OCI-LY7 (cell line): ENCODE data around the gene RNF123. TPM values are rescaled to one million over a fixed set of nuclear protein-coding genes. Genes with fewer than 3 reads are reported as not detected.

Experiments used
- BruUV-seq: library from RNA; stranded (reverse); fragments of 400-500 nt; replicated peaks from 2 replicates; lab custom pipeline; 2021; lab: Mats Ljungman, UMichigan
- CTCF ChIA-PET: fragments of 300-600 bp; sonication (Branson Sonifier 250); formaldehyde crosslinking; loops from one replicate; lab custom pipeline; 2022; ENCODE audit warnings: antibody characterized with exemption; ENCODE audit not compliant: unreplicated experiment; lab: Charles Lee
- POLR2A ChIA-PET: fragments of 300-600 bp; sonication (Branson Sonifier 250); formaldehyde crosslinking; loops from one replicate; lab custom pipeline; 2022; ENCODE audit warnings: antibody characterized with exemption; lab: Charles Lee
- DNase-seq: peaks from one replicate; pipeline ENCODE4 v3.0.0-alpha.2; 2015; ENCODE audit warnings: low spot score
- H2AFZ ChIP-seq: fragments of 200-600 bp; sonication (generic), shearing (Covaris generic); 2 replicates; pipeline ENCODE4 v1.6.1; 2014; ENCODE audit warnings: mild to moderate bottlenecking, antibody characterized with exemption, low read length, moderate library complexity
- H3K27ac ChIP-seq: fragments of 200-600 bp; sonication (generic); 2 replicates; pipeline ENCODE4 v1.5.1; 2014; ENCODE audit warnings: mixed run types, low read depth, mild to moderate bottlenecking, moderate library complexity, low read length, inconsistent platforms; ENCODE audit not compliant: poor library complexity, severe bottlenecking
- H3K36me3 ChIP-seq: fragments of 200-600 bp; sonication (generic); 2 replicates; pipeline ENCODE4 v1.6.1; 2014; ENCODE audit warnings: mild to moderate bottlenecking, antibody characterized with exemption, low read length, moderate library complexity, mixed read lengths; ENCODE audit not compliant: insufficient read depth
- H3K4me1 ChIP-seq: fragments of 200-600 bp; sonication (generic); 2 replicates; pipeline ENCODE4 v1.5.1; 2014; ENCODE audit warnings: mild to moderate bottlenecking, low read length; ENCODE audit not compliant: insufficient read depth, poor library complexity, severe bottlenecking
- H3K4me2 ChIP-seq: fragments of 200-600 bp; sonication (generic); 2 replicates; pipeline ENCODE4 v1.6.1; 2014; ENCODE audit warnings: mild to moderate bottlenecking, low read length
- H3K4me3 ChIP-seq: fragments of 200-600 bp; sonication (generic); 2 replicates; pipeline ENCODE4 v1.5.1; 2014; ENCODE audit warnings: mild to moderate bottlenecking, low read depth, low read length; ENCODE audit not compliant: poor library complexity, severe bottlenecking
- H3K79me2 ChIP-seq: fragments of 200-600 bp; sonication (generic); 2 replicates; pipeline ENCODE4 v1.6.1; 2016; ENCODE audit warnings: low read depth, mild to moderate bottlenecking, low read length, moderate library complexity, mixed read lengths; ENCODE audit not compliant: insufficient read depth
- H3K9me2 ChIP-seq: fragments of 200-600 bp; sonication (generic); 2 replicates; pipeline ENCODE4 v1.6.1; 2016; ENCODE audit warnings: mild to moderate bottlenecking, low read length, mixed read lengths; ENCODE audit not compliant: insufficient read depth
- H3K9me3 ChIP-seq: fragments of 200-600 bp; sonication (generic); 2 replicates; pipeline ENCODE4 v1.6.1; 2014; ENCODE audit warnings: mild to moderate bottlenecking, mixed run types, low read length, mixed read lengths
- H4K20me1 ChIP-seq: fragments of 200-600 bp; sonication (generic); 2 replicates; pipeline ENCODE4 v1.6.1; 2014; ENCODE audit warnings: mild to moderate bottlenecking, antibody characterized with exemption, low read length, moderate library complexity, mixed read lengths; ENCODE audit not compliant: insufficient read depth
- EZH2phosphoT487 ChIP-seq: fragments of 200-600 bp; sonication (generic); IDR thresholded peaks from 2 replicates; pipeline ENCODE4 v1.6.1; 2018; ENCODE audit warnings: low read depth, borderline replicate concordance, mild to moderate bottlenecking, mixed run types, antibody characterized with exemption, low read length, moderate library complexity, mixed read lengths
- intact Hi-C: fragments of 100-400 bp; cut with micrococcal nuclease; formaldehyde crosslinking; loops from one replicate; pipeline ENCODE4 v1.10.0; 2022; ENCODE audit not compliant: unreplicated experiment
- total RNA-seq, 2 experiments: library from RNA; depleted of rRNA in 1 of 2; stranded (reverse); fragments of >200 nt in 1 of 2; shearing (Covaris generic) in 1 of 2; gene quantifications; 2 replicates each; pipeline ENCODE4 v1.2.3, GENCODE V29; 2014 to 2022
- TF ChIP-seq, protein P1 (sequence below): fragments of 200-600 bp; sonication (generic); conservative IDR thresholded peaks from 2 replicates; pipeline ENCODE4 v1.5.1; 2014; ENCODE audit warnings: mild to moderate bottlenecking, antibody characterized with exemption, low read length, moderate library complexity, mixed read lengths

The RNF123 gene
- total RNA-seq, 2 experiments from 2014 or later, result 20.8 to 48.4 TPM

DNA sequence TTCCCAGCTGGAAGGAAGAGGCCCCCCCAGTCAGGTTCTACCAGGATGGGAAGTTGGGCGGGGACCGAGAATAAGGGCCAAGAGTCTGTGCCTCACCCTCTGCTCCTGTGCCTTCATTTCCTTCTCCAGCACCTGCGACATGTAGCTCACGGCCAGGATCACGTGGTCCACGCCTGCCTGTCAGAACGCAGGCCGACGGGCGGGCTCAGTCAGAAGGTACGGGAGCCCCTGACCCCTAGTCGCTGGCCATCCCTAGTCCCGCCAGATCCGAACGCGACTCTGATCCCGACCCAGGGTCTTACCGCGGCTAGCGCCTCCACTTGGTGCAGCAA lies 33.9 kb downstream of the RNF123 start:
- H3K36me3 ChIP-seq, result peaks cover 68% of the 10 kb centered on the region
- peak overlapping the region; percentile 72 for H3K27ac ChIP-seq
- H4K20me1 ChIP-seq, result no peaks in the 10 kb centered on the region
- no peaks in the 10 kb centered on the region for H3K9me2 ChIP-seq
- H3K4me1 ChIP-seq, result peaks cover 50% of the 10 kb centered on the region
- DNase-seq, result peak; percentile 77
- peaks cover 13% of the 10 kb centered on the region; the same call in 1 of the 2 replicates for H3K79me2 ChIP-seq
- TF ChIP-seq EZH2phosphoT487, result no peak
- TF ChIP-seq, protein P1, sequence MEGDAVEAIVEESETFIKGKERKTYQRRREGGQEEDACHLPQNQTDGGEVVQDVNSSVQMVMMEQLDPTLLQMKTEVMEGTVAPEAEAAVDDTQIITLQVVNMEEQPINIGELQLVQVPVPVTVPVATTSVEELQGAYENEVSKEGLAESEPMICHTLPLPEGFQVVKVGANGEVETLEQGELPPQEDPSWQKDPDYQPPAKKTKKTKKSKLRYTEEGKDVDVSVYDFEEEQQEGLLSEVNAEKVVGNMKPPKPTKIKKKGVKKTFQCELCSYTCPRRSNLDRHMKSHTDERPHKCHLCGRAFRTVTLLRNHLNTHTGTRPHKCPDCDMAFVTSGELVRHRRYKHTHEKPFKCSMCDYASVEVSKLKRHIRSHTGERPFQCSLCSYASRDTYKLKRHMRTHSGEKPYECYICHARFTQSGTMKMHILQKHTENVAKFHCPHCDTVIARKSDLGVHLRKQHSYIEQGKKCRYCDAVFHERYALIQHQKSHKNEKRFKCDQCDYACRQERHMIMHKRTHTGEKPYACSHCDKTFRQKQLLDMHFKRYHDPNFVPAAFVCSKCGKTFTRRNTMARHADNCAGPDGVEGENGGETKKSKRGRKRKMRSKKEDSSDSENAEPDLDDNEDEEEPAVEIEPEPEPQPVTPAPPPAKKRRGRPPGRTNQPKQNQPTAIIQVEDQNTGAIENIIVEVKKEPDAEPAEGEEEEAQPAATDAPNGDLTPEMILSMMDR, result no peak
- POLR2A ChIA-PET, result interaction anchor here (0.6 kb wide), 2 partner anchors 11 to 377 kb away, joined by 3 to 5 read pairs; no protein-coding TSS in a partner anchor
- CTCF ChIA-PET, result no interaction called here
- intact Hi-C loops, result no loop called here
- peak overlapping the region; percentile 93 for H3K4me3 ChIP-seq
- H3K9me3 ChIP-seq, result no peaks in the 10 kb centered on the region
- peak overlapping the region; percentile 81 for H3K4me2 ChIP-seq
- BruUV-seq, result no TSS peak
- peak overlapping the region; percentile 28; the same call in 1 of the 2 replicates for H2AFZ ChIP-seq

DNA sequence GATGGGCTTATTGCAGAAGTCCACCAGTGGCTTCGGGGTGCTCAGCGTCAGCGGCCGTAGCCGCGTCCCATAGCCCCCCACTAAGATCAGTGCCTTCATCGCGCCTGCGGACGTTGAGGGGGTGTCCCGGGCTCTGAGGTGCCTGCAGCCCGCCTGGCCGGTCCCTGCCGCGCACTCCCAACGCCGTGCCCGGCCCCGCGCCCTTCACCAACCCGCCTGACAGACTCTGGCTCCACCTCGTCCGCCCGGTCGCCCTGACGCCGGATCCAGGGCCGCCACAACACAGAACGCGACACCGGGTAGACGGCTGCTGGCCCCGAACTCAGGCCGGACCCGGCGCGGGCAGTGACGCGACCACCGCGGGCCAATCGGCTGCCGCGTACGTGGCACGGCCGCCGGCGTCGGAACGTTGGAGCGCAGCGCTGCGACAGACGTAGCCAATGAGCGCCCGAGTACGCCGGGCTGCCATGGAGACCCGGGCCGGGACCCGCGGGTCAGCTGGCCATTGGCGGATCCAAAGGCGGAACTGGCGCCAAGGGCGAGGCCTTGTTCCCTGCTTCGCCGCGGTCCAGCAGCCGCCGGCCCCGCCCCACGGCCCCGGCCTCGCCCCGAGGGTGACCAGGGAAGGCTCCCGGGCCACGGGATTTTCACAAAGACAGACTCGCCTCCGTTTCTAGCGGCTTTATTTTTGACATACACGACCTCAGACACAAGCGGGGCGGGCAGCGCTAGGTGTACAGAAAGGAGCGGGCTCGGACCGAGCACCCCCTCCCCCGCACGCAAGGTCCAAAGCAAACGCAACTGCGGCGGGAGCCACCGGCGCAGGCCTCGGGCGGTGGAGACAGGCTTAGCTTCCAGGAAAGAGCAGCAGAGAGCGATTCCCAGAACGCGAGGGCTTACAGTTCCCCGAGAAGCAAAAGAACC lies 34.5 kb downstream of the RNF123 start, which contains the start of gene GMPPB:
Gene GMPPB (minus strand): TSS at position 324 of the 924 bp plus-strand sequence. CDS start 225 bp downstream, at position 99.
- H3K4me1 ChIP-seq, result peaks cover 50% of the 10 kb centered on the region
- H3K9me2 ChIP-seq, result no peaks in the 10 kb centered on the region
- peak within 1 kb of the TSS; percentile 60; the same call in 1 of the 2 replicates for H2AFZ ChIP-seq
- H3K27ac ChIP-seq, result peak within 1 kb of the TSS; percentile 74
- no peaks in the 10 kb centered on the region for H4K20me1 ChIP-seq
- CTCF ChIA-PET, result no interaction called here
- H3K4me3 ChIP-seq, result peak within 1 kb of the TSS; percentile 93
- intact Hi-C loops, result loop anchor here (1.0 to 2.0 kb wide), 2 partner anchors 63 to 81 kb away; partner anchors contain the start of gene IP6K1
- TF ChIP-seq, protein P1, result no peak
- no peak for TF ChIP-seq EZH2phosphoT487
- TSS peak; percentile 55 for BruUV-seq
- H3K9me3 ChIP-seq, result no peaks in the 10 kb centered on the region
- peak within 1 kb of the TSS; percentile 98 for H3K4me2 ChIP-seq
- DNase-seq, result peak; percentile 98
- peaks cover 61% of the 10 kb centered on the region; the same call in 1 of the 2 replicates for H3K36me3 ChIP-seq
- peaks cover 13% of the 10 kb centered on the region; the same call in 1 of the 2 replicates for H3K79me2 ChIP-seq
- POLR2A ChIA-PET, result interaction anchor here (0.6 kb wide), 1 partner anchor 376 kb away, joined by 3 read pairs; no protein-coding TSS in a partner anchor
